Measurements from ENCODE around the gene UNC119.

Gene UNC119

DNA sequence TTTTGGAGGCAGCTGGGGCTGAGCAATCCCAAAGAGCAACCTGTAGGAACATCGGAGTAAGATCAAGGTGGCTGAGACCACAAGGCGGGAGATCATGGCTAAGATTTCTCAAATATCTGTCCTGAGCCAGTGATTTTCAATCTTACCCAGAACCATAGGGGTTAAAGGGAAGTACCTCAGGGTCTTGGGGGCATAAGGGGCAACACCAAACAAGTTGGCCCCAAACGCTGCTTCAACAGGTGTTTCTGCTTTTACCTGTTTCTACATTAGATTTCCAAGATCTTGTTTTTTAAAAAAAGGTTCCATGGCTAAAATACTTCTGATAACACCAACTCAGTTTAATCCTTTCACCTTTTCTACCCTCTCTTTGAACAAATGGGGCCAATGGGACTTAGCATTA, 2.6 kb upstream of the UNC119 start:
- no peak overlapping the region for H3K27ac Mint-ChIP-seq
- no peaks in the 10 kb centered on the region for H3K27me3 Mint-ChIP-seq
- H3K36me3 Mint-ChIP-seq (ENCODE audit: low read depth), result peaks cover 75% of the 10 kb centered on the region
- DNase-seq, result no peak
- no peak overlapping the region for H3K4me3 Mint-ChIP-seq
- no peaks in the 10 kb centered on the region for H3K9me3 Mint-ChIP-seq
- peaks cover 34% of the 10 kb centered on the region for H3K4me1 Mint-ChIP-seq (ENCODE audit: low read depth)

DNA sequence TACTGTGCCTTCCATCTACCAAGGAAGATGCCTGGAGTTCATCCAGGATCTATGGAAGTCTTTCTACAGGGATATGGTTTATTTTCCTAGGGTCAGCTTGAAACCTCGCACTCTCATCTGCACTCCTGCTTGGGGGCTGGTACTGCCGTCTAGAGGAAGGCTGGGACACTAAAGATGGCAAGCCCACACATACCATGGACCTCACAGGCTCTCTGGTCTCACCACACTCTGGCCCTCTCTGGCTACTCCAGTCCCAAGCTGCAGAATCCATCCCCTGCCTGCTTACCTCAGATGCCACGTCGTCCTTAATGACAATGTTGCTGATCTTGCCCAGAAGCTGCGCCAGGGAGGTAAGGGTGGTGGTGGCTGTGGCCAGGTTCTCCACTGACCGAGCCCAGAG, 2.1 kb upstream of the UNC119 start:
- DNase-seq, result no peak
- Mint-ChIP-seq H3K27me3 (no peaks in the 10 kb centered on the region), H3K4me3 (no peak overlapping the region), H3K9me3 (no peaks in the 10 kb centered on the region), H3K36me3 (ENCODE audit: low read depth) (peaks cover 71% of the 10 kb centered on the region), H3K27ac (no peak overlapping the region), H3K4me1 (ENCODE audit: low read depth) (peaks cover 38% of the 10 kb centered on the region)

DNA sequence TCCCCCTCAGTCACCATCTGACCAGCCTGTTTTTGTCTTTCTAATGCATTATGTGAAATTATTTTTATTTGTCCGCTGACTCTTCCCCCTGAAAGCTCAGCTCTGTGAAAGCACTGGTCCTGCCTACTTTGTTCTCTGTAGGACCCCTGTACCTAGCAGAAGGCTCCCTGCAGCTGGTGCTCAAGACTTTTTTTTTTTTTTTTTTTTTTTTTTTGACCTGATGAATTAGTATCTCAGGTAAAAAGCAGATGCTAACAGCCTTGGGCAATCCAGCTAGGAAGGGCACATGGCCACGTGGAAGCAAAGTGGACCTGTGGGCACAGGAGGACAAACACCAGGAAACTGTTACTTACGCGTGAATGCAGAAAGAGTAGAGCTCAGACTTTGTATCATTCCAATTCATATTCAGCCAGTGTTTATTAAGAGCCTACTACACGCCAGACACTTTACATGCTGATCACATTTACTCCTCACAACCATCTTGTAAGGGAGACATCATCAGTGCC, 629 bp upstream of the UNC119 start:
- Mint-ChIP-seq H3K36me3 (ENCODE audit: low read depth) (peaks cover 59% of the 10 kb centered on the region), H3K4me1 (ENCODE audit: low read depth) (peaks cover 53% of the 10 kb centered on the region), H3K27me3 (no peaks in the 10 kb centered on the region), H3K27ac (peak overlapping the region; percentile 70), H3K4me3 (peak overlapping the region; percentile 88), H3K9me3 (no peaks in the 10 kb centered on the region)
- no peak for DNase-seq

DNA sequence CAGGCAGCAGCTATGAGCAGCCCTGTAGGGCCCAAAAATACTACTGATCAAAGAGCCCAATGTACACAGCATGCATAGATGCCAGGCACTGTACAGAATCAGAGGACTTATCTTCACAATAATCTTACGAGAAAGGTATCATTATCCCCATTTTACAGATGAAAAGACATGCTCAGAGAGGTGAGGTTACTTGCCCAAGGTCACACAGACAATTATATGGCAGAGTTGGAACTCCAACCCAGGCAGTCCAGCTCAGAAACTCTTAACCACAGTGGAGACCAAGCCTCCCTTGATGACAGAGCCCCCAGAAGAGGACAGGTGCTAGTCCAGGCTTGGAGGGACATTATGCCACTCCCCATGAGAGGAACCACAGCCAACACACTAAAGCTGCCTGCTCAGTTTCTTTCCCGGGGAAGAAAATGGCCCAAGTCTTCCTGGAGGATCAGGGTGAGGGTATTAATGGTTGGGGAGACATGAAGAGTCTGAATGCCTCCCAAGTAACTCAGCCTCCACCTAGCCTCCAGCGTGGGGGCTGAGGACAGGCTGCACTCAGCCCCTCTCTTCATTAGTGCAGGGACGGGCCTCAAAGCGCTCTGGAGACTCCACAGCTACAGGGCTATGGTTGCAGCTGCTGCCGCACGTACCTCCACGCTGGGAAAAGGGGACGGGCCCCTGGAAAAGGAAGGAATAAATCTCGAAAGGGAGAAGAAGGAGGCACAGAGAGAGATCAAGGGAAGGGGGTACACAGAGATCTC, 826 bp downstream of the UNC119 start:
- no peaks in the 10 kb centered on the region for H3K27me3 Mint-ChIP-seq
- no peaks in the 10 kb centered on the region for H3K9me3 Mint-ChIP-seq
- DNase-seq, result peak; percentile 44
- peaks cover 56% of the 10 kb centered on the region for H3K36me3 Mint-ChIP-seq (ENCODE audit: low read depth)
- H3K27ac Mint-ChIP-seq, result peak overlapping the region; percentile 84
- H3K4me1 Mint-ChIP-seq (ENCODE audit: low read depth), result peaks cover 52% of the 10 kb centered on the region
- H3K4me3 Mint-ChIP-seq, result peak overlapping the region; percentile 88

DNA sequence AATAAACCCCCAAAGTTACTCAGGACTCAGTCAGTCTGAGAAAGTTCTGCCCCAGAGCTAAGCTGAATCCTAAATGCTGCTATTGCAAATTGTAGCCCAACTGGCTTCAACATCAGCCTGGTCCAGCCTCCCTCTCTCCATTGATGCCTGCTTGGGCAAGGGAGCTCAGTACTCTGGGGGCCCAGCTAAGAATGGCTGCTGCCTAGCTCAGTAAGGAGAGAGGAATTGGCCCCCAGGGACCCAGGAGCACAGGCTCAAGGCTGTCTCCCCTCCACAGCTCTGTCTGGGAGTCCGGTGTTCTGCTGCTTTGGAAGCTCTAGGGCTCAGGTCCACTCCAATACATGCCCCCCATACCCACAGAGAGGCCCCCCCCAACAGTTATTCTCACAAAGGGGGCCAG, 1.6 kb downstream of the UNC119 start:
- H3K4me3 Mint-ChIP-seq, result peak overlapping the region; percentile 88
- DNase-seq, result no peak
- peaks cover 52% of the 10 kb centered on the region for H3K36me3 Mint-ChIP-seq (ENCODE audit: low read depth)
- H3K27me3 Mint-ChIP-seq, result no peaks in the 10 kb centered on the region
- peak overlapping the region; percentile 84 for H3K27ac Mint-ChIP-seq
- no peaks in the 10 kb centered on the region for H3K9me3 Mint-ChIP-seq
- peaks cover 52% of the 10 kb centered on the region for H3K4me1 Mint-ChIP-seq (ENCODE audit: low read depth)

DNA sequence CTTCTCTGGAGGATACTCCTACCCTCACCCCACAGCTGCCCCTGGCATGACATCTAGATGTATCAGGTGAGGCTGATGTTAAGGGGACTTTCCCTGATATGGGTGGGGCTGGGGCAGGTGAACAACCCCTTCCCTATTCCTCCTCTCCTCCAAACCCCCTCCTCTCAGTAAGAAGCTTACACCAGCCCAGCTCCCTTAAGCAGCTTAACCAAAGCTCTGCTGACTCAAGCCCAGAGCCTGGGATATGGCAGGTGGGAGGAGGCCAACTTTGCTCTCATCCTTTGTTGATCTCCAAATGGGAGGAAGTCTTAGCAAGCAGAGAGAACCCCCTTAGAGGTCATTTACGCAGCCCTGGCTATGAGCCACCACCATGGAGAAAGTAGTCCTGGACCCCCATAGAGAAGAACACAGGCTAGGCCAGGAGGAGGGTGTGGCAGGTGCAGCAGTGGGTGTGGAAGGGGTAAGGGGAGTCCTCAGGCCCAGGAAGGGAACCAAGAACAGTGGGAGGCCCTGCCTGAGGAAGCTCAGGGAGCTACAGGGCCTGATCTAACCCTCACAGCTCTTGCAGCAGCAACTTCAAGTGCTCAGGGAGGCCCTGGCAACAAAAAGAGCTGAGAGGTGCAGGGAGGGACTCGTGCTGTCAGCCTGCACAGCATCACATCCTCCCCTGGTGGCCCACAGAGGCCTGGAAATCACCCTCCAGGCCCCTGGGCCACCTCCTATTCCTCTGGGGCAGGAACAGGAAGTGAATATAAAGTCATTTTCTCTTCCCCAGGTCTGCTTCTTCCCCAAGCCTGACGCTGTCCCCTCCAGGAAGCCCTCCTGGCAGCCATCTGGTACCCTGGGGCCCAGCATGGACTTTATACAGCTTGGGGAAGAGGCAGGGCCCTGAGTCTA, 2.9 kb downstream of the UNC119 start:
- Mint-ChIP-seq H3K9me3 (no peaks in the 10 kb centered on the region), H3K27ac (peak overlapping the region; percentile 79), H3K27me3 (no peaks in the 10 kb centered on the region), H3K36me3 (ENCODE audit: low read depth) (peaks cover 40% of the 10 kb centered on the region), H3K4me1 (ENCODE audit: low read depth) (peaks cover 52% of the 10 kb centered on the region), H3K4me3 (peak overlapping the region; percentile 26)
- peak; percentile 65 for DNase-seq

DNA sequence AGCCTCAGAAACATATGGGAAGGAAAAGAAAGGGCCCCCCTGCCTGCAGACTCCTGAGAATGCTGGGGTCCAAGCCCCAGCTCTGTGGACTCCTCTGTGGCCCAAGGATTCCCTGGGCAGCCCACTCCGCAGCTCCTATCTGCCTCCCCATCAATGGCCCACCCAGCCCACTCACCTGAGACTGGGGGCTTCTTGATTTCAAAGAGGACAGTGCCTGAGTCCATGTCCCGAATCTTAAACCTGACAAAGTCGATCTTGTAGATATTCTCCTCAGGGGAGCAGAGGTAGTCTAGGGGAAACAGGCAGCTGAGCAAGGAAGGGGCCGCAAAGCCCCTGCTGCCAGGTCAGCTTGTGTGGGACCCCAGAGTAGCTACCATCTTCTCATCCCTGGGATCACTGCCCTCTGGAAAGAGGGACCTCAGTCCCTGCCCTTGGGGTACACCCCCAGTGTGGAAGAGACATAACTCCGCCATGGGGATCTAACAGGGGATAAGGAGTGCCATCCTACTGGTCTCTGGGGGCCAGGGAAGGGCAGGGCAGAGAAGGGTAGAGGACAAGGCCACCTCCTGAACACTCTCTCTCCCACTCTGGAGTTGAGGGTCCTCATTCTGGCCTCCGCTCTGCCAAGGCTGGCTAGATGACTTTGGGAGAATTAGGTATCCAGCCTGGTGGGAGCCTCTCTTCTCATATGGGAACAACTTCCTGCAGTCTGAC, 3.9 kb downstream of the UNC119 start:
- Mint-ChIP-seq H3K27me3 (no peaks in the 10 kb centered on the region), H3K9me3 (no peaks in the 10 kb centered on the region), H3K36me3 (ENCODE audit: low read depth) (peaks cover 31% of the 10 kb centered on the region), H3K27ac (peak overlapping the region; percentile 79), H3K4me3 (no peak overlapping the region), H3K4me1 (ENCODE audit: low read depth) (peaks cover 51% of the 10 kb centered on the region)
- DNase-seq, result no peak

DNA sequence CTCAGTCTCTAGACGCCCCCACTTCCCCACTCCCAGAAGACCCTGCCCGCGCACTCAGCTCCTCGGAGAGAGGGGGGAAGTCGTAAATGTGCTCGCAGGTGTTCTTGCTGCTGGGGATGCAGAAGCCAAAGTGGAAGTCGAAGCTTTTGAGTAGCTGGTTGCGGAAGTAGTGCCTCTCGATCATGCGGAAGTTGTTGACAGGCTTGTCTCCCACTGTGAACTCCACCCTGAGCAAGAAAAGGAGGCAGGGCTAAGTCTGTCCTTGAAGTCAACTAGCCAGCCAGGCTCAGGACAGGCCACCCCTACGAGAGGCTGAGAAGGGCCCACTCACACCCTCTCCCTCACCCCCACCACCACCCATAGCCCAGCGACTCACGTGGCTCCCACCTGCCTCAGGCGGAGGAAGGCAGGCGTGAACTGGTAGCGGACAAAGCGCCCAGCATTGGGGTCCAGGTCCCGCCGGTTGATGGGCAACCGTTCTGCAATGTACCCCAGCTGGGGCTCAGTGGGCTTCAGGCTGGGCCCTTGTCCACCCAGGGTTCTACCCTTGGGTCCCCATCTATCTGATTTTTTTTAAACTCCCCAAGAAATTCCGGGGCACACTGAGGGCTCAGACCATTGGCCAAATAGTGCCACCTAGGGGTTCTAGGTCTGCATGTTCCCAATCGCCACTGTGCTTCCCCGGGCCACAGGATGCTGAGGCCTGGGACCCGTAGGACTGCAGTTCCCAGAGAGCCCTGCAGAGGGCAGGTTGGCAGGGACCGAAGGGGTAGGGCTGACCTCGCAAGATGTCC, 4.6 kb downstream of the UNC119 start:
- peak overlapping the region; percentile 84 for H3K27ac Mint-ChIP-seq
- H3K4me1 Mint-ChIP-seq (ENCODE audit: low read depth), result peaks cover 46% of the 10 kb centered on the region

DNA sequence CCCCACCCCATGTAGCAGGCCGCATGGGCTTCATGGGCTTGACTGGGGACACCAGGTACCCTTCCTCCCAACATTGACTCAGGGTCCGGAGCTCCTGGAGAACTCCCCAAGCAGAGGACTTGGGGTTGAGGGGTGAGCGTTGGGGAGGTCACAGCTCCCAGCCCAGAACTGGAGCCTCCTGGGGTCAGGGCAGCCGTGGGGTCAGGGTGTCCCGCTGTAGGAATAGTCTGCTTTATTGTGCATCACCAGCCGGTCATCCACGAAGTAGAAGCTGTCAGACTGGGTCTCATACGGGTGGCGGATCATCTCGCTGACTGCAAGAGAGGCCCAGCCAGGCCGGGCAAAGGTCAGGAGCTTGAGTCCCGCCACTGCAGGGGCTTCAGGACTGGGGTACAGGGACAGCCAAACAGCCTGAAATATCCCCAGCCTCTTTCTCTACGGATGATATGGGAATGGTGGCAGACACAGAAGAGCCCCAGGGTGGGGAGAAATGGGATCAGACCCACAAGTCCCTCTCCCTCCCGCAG, 5.3 kb downstream of the UNC119 start:
- H3K4me3 Mint-ChIP-seq, result no peak overlapping the region
- DNase-seq, result no peak

More for the DNA sequence above, 4.6 kb downstream of the UNC119 start:
- Mint-ChIP-seq H3K36me3 (ENCODE audit: low read depth) (peaks cover 24% of the 10 kb centered on the region), H3K27me3 (no peaks in the 10 kb centered on the region), H3K9me3 (no peaks in the 10 kb centered on the region), H3K4me3 (peak overlapping the region; percentile 10)
- DNase-seq, result peak; percentile 80

DNA sequence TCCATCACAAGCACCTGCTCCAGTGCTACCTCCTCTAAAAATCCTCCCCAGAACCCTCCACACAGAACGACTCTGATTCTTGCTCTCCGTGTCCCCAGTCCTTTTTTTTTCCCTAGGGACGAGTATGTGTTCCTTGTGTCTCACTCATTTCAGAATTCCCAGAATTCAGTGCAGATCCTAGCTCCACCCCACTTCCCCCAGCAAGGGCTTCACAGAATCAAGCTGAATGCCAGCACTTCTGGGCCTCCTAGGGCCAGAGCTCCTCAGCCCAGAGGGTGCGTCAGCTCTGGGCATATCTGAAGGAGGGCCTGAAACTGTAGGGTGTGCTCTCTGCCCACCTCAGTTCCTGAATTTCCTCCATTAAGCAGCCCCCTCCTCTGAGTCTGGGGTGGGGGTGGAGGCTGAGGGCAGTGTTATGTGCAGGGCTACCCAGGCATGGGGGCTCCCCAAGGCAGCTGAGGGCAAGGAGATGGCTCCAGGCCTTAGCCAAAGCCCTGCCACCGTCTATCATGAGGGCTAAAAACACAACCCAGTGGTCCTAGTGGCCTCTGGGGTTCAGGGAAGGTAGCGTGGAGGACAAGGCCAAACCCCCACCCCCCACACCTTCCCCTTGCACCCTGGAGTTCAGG, 6.5 kb downstream of the UNC119 start:
- Mint-ChIP-seq H3K27me3 (no peaks in the 10 kb centered on the region), H3K9me3 (no peaks in the 10 kb centered on the region), H3K36me3 (ENCODE audit: low read depth) (peaks cover 18% of the 10 kb centered on the region), H3K4me1 (ENCODE audit: low read depth) (peaks cover 33% of the 10 kb centered on the region), H3K27ac (peak overlapping the region; percentile 39), H3K4me3 (no peak overlapping the region)
- DNase-seq, result no peak

More for the DNA sequence above, 5.3 kb downstream of the UNC119 start:
- Mint-ChIP-seq H3K27ac (peak overlapping the region; percentile 84), H3K4me1 (ENCODE audit: low read depth) (peaks cover 44% of the 10 kb centered on the region), H3K27me3 (no peaks in the 10 kb centered on the region), H3K9me3 (no peaks in the 10 kb centered on the region), H3K36me3 (ENCODE audit: low read depth) (peaks cover 21% of the 10 kb centered on the region)

DNA sequence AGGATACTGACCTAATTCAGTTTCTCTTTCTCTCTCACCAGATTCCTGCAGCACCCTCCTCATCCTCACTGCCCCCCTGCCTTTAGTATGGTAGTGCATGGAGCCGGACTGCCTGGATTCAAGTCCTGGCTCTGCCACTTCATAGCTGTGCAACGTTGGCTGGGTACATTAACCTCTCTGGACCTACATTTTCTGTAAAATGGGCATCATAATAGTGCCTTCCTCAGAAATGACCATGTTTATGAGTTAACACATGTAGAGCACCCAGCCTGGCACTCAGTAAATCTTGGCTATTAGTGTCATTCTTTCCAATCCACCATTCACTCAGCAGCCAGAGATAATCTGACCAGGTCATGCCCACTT, 7.3 kb downstream of the UNC119 start:
- Mint-ChIP-seq H3K4me1 (ENCODE audit: low read depth) (peaks cover 25% of the 10 kb centered on the region), H3K27me3 (no peaks in the 10 kb centered on the region), H3K36me3 (ENCODE audit: low read depth) (peaks cover 18% of the 10 kb centered on the region), H3K4me3 (no peak overlapping the region), H3K9me3 (no peaks in the 10 kb centered on the region), H3K27ac (peak overlapping the region; percentile 39)
- DNase-seq, result no peak

DNA sequence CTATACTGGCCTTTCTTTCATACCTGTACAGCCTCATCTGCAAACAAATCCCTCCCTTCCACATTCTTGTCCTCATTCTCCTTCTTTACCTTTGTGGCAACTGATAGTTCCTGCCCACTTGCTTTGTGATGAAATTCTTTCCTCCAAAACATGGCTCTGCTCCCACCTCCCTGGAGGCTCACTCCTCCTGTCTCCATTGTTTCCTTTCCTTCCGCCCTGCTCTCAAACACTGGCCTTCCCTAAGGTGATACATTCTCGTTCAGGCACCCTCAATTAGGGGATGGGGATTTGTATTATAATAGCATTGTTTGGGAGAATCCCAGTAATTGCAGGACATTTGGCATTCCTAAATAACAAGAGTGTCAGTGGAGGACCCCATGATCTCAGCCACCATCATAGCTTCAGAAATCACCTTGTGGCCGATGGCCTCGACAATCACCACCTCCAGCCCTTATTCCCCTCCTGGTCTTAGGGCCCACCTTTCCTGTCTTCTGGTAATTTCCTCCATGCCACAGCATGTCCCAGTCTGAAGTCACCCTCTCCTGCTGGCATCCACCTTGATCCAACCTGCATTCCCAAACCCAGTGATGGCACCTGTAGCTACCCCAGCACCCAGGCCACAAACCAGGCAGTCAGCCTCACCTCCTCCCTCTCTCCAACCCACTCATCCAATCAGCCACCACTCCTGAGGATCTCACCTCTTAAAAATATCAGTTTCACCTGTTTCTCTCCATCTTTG, 7.9 kb downstream of the UNC119 start:
- Mint-ChIP-seq H3K27me3 (no peaks in the 10 kb centered on the region), H3K4me3 (no peak overlapping the region), H3K4me1 (ENCODE audit: low read depth) (peaks cover 20% of the 10 kb centered on the region), H3K36me3 (ENCODE audit: low read depth) (peaks cover 18% of the 10 kb centered on the region), H3K9me3 (no peaks in the 10 kb centered on the region), H3K27ac (no peak overlapping the region)
- DNase-seq, result no peak

DNA sequence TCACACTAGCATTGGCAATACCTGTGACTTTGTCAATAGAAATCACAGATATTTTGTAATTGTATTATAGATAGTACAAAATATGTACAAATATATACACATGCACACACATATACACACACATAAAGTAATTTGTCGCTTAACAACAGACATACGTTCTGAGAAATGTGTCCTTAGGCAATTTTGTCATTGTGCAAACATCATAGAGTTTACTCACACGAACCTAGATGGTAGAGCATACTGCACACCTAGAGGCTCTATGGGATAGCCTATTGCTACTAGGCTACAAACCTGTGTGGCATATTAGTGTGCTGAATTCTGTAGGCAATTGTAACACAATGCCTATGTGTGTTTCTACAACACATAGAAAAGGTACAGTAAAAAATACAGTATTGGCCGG, 11.0 kb downstream of the UNC119 start:
- DNase-seq, result no peak
- H3K4me1 Mint-ChIP-seq (ENCODE audit: low read depth), result no peaks in the 10 kb centered on the region
- no peaks in the 10 kb centered on the region for H3K9me3 Mint-ChIP-seq
- H3K27ac Mint-ChIP-seq, result no peak overlapping the region
- no peaks in the 10 kb centered on the region for H3K27me3 Mint-ChIP-seq
- no peak overlapping the region for H3K4me3 Mint-ChIP-seq
- H3K36me3 Mint-ChIP-seq (ENCODE audit: low read depth), result peaks cover 4% of the 10 kb centered on the region
